HG02884 (cell line): ENCODE data around the gene LACRT.
"Not testable (repeated sequence)": the region's sequence is repeated elsewhere in the genome, so short reads cannot be mapped to it uniquely, and the experiment has no call there.

Experiments used
- ATAC-seq: cut with Tn5 transposase; IDR thresholded peaks from one replicate; pipeline ENCODE4 v1.9.1; 2021; ENCODE audit warnings: mild to moderate bottlenecking, moderate library complexity; ENCODE audit not compliant: unreplicated experiment

LACRT gene

GRCh38 chr12:54641089-54641488, 6.4 kb upstream of the LACRT start:
- ATAC-seq = no peak

- ATAC-seq = not testable (repeated sequence)
Observed at GRCh38 chr12:54639112-54639511, 4.4 kb upstream of the LACRT start.

- ATAC-seq = no peak
Observed at GRCh38 chr12:54631988-54632728, 2.5 kb downstream of the LACRT start.

- ATAC-seq = no peak
Observed at GRCh38 chr12:54631551-54631950, 3.1 kb downstream of the LACRT start.

GRCh38 chr12:54629925-54630324, 4.8 kb downstream of the LACRT start:
- ATAC-seq = no peak

GRCh38 chr12:54628186-54628846, 6.4 kb downstream of the LACRT start:
- ATAC-seq = no peak

- no peak for ATAC-seq
Observed at GRCh38 chr12:54627304-54627703, 7.4 kb downstream of the LACRT start.

GRCh38 chr12:54625598-54625997, 9.1 kb downstream of the LACRT start:
- no peak for ATAC-seq

GRCh38 chr12:54624315-54625279, 10.1 kb downstream of the LACRT start:
- ATAC-seq = no peak

GRCh38 chr12:54622463-54623183, 12.1 kb downstream of the LACRT start:
- ATAC-seq = no peak

- ATAC-seq = no peak
Observed at GRCh38 chr12:54616933-54617680, 17.6 kb downstream of the LACRT start.

GRCh38 chr12:54612225-54612750, 22.4 kb downstream of the LACRT start:
- ATAC-seq = no peak

GRCh38 chr12:54611715-54612149, 23.0 kb downstream of the LACRT start:
- no peak for ATAC-seq

- ATAC-seq = no peak
Observed at GRCh38 chr12:54608769-54609168, 25.9 kb downstream of the LACRT start.

- no peak for ATAC-seq
Observed at GRCh38 chr12:54608156-54608555, 26.5 kb downstream of the LACRT start.

- no peak for ATAC-seq
Observed at GRCh38 chr12:54606556-54606955, 28.1 kb downstream of the LACRT start.

- no peak for ATAC-seq
Observed at GRCh38 chr12:54605138-54605970, 29.3 kb downstream of the LACRT start.

GRCh38 chr12:54604436-54604835, 30.3 kb downstream of the LACRT start:
- ATAC-seq = no peak

- ATAC-seq = no peak
Observed at GRCh38 chr12:54603872-54604271, 30.8 kb downstream of the LACRT start.
